A673 (cell line): Measurements from ENCODE around the gene BTBD16.

ENCODE experiments used
- EZH2 ChIP-seq: fragments of 200-600 bp; sonication (generic); IDR thresholded peaks from 2 replicates; pipeline ENCODE4 v1.6.1; 2017; ENCODE audit warnings: borderline replicate concordance, low read depth, mild to moderate bottlenecking, mixed read lengths, antibody characterized with exemption, low read length; ENCODE audit not compliant: poor library complexity, severe bottlenecking
- TF ChIP-seq, protein P1 (sequence below): fragments of 300-800, 200-600 bp; sonication (generic); conservative IDR thresholded peaks from 2 replicates; pipeline ENCODE4 v1.5.1; 2017; ENCODE audit warnings: low read depth, mild to moderate bottlenecking, antibody characterized with exemption, low read length, moderate library complexity, mixed read lengths

- TF ChIP-seq, protein P1, sequence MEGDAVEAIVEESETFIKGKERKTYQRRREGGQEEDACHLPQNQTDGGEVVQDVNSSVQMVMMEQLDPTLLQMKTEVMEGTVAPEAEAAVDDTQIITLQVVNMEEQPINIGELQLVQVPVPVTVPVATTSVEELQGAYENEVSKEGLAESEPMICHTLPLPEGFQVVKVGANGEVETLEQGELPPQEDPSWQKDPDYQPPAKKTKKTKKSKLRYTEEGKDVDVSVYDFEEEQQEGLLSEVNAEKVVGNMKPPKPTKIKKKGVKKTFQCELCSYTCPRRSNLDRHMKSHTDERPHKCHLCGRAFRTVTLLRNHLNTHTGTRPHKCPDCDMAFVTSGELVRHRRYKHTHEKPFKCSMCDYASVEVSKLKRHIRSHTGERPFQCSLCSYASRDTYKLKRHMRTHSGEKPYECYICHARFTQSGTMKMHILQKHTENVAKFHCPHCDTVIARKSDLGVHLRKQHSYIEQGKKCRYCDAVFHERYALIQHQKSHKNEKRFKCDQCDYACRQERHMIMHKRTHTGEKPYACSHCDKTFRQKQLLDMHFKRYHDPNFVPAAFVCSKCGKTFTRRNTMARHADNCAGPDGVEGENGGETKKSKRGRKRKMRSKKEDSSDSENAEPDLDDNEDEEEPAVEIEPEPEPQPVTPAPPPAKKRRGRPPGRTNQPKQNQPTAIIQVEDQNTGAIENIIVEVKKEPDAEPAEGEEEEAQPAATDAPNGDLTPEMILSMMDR: no peak
- TF ChIP-seq EZH2: no peak
Observed at GRCh38 chr10:122295451-122295809, 24.3 kb downstream of the BTBD16 start.
